ENCODE data around the gene ISOC1.

The ISOC1 gene

GRCh38 chr5:129067745-129068144 lies 26.8 kb upstream of the ISOC1 start:
- Histone ChIP-seq H3K27ac (ENCODE audit: low read length) (no peak overlapping the region), H3K4me1 (ENCODE audit: control insufficient read depth, insufficient read depth, low read length) (no peaks in the 10 kb centered on the region), H3K4me3 (ENCODE audit: low read length) (no peak overlapping the region), H3K27me3 (ENCODE audit: control insufficient read depth, insufficient read depth, low read length) (no peaks in the 10 kb centered on the region), H3K36me3 (ENCODE audit: control insufficient read depth, insufficient read depth, low read length) (no peaks in the 10 kb centered on the region), H3K9me3 (ENCODE audit: control insufficient read depth, insufficient read depth, low read length) (no peaks in the 10 kb centered on the region)
- no peak for DNase-seq (ENCODE audit: low read depth, low spot score)

- no CpG with 5 or more reads among the region's 2 CpGs for WGBS (ENCODE audit: insufficient coverage, insufficient read length)
- Histone ChIP-seq H3K27me3 (ENCODE audit: control insufficient read depth, insufficient read depth, low read length) (no peaks in the 10 kb centered on the region), H3K27ac (ENCODE audit: low read length) (no peak overlapping the region)
Measured at GRCh38 chr5:129069292-129069691, 25.3 kb upstream of the ISOC1 start.

GRCh38 chr5:129073111-129073510 lies 21.4 kb upstream of the ISOC1 start:
- Histone ChIP-seq H3K27ac (ENCODE audit: low read length) (no peak overlapping the region), H3K9me3 (ENCODE audit: control insufficient read depth, insufficient read depth, low read length) (no peaks in the 10 kb centered on the region), H3K36me3 (ENCODE audit: control insufficient read depth, insufficient read depth, low read length) (no peaks in the 10 kb centered on the region), H3K4me3 (ENCODE audit: low read length) (no peak overlapping the region), H3K27me3 (ENCODE audit: control insufficient read depth, insufficient read depth, low read length) (no peaks in the 10 kb centered on the region), H3K4me1 (ENCODE audit: control insufficient read depth, insufficient read depth, low read length) (no peaks in the 10 kb centered on the region)
- no peak for DNase-seq (ENCODE audit: low read depth, low spot score)
- no CpG with 5 or more reads among the region's 3 CpGs for WGBS (ENCODE audit: insufficient coverage, insufficient read length)

More at GRCh38 chr5:129069292-129069691, 25.3 kb upstream of the ISOC1 start:
- Histone ChIP-seq H3K4me3 (ENCODE audit: low read length) (no peak overlapping the region), H3K36me3 (ENCODE audit: control insufficient read depth, insufficient read depth, low read length) (no peaks in the 10 kb centered on the region), H3K4me1 (ENCODE audit: control insufficient read depth, insufficient read depth, low read length) (no peaks in the 10 kb centered on the region), H3K9me3 (ENCODE audit: control insufficient read depth, insufficient read depth, low read length) (no peaks in the 10 kb centered on the region)
- no peak for DNase-seq (ENCODE audit: low read depth, low spot score)

- no peaks in the 10 kb centered on the region for H3K27me3 ChIP-seq (ENCODE audit: control insufficient read depth, insufficient read depth, low read length)
- no peaks in the 10 kb centered on the region for H3K9me3 ChIP-seq (ENCODE audit: control insufficient read depth, insufficient read depth, low read length)
- H3K4me1 ChIP-seq (ENCODE audit: control insufficient read depth, insufficient read depth, low read length) = no peaks in the 10 kb centered on the region
- H3K4me3 ChIP-seq (ENCODE audit: low read length) = no peak overlapping the region
- no peak overlapping the region for H3K27ac ChIP-seq (ENCODE audit: low read length)
- H3K36me3 ChIP-seq (ENCODE audit: control insufficient read depth, insufficient read depth, low read length) = no peaks in the 10 kb centered on the region
- DNase-seq (ENCODE audit: low read depth, low spot score) = no peak
- WGBS (ENCODE audit: insufficient coverage, insufficient read length) = no CpG with 5 or more reads among the region's 4 CpGs
Measured at GRCh38 chr5:129074903-129075302, 19.6 kb upstream of the ISOC1 start.

- Histone ChIP-seq H3K27ac (ENCODE audit: low read length) (no peak overlapping the region), H3K4me3 (ENCODE audit: low read length) (no peak overlapping the region), H3K27me3 (ENCODE audit: control insufficient read depth, insufficient read depth, low read length) (no peaks in the 10 kb centered on the region), H3K4me1 (ENCODE audit: control insufficient read depth, insufficient read depth, low read length) (no peaks in the 10 kb centered on the region), H3K9me3 (ENCODE audit: control insufficient read depth, insufficient read depth, low read length) (no peaks in the 10 kb centered on the region), H3K36me3 (ENCODE audit: control insufficient read depth, insufficient read depth, low read length) (no peaks in the 10 kb centered on the region)
- WGBS (ENCODE audit: insufficient coverage, insufficient read length) = no CpG with 5 or more reads among the region's 3 CpGs
- no peak for DNase-seq (ENCODE audit: low read depth, low spot score)
Measured at GRCh38 chr5:129077433-129078075, 17.0 kb upstream of the ISOC1 start.

- no peak overlapping the region for H3K27ac ChIP-seq (ENCODE audit: low read length)
- H3K4me1 ChIP-seq (ENCODE audit: control insufficient read depth, insufficient read depth, low read length) = no peaks in the 10 kb centered on the region
- no peaks in the 10 kb centered on the region for H3K9me3 ChIP-seq (ENCODE audit: control insufficient read depth, insufficient read depth, low read length)
- no peak overlapping the region for H3K4me3 ChIP-seq (ENCODE audit: low read length)
- no peak for DNase-seq (ENCODE audit: low read depth, low spot score)
- H3K27me3 ChIP-seq (ENCODE audit: control insufficient read depth, insufficient read depth, low read length) = no peaks in the 10 kb centered on the region
- WGBS (ENCODE audit: insufficient coverage, insufficient read length) = no CpG with 5 or more reads among the region's 1 CpG
- no peaks in the 10 kb centered on the region for H3K36me3 ChIP-seq (ENCODE audit: control insufficient read depth, insufficient read depth, low read length)
Measured at GRCh38 chr5:129078247-129078646, 16.3 kb upstream of the ISOC1 start.

GRCh38 chr5:129078660-129079059 lies 15.9 kb upstream of the ISOC1 start:
- WGBS (ENCODE audit: insufficient coverage, insufficient read length) = no CpG with 5 or more reads among the region's 3 CpGs
- H3K36me3 ChIP-seq (ENCODE audit: control insufficient read depth, insufficient read depth, low read length) = no peaks in the 10 kb centered on the region
- DNase-seq (ENCODE audit: low read depth, low spot score) = no peak
- H3K4me1 ChIP-seq (ENCODE audit: control insufficient read depth, insufficient read depth, low read length) = no peaks in the 10 kb centered on the region
- H3K9me3 ChIP-seq (ENCODE audit: control insufficient read depth, insufficient read depth, low read length) = no peaks in the 10 kb centered on the region
- no peaks in the 10 kb centered on the region for H3K27me3 ChIP-seq (ENCODE audit: control insufficient read depth, insufficient read depth, low read length)
- no peak overlapping the region for H3K4me3 ChIP-seq (ENCODE audit: low read length)
- no peak overlapping the region for H3K27ac ChIP-seq (ENCODE audit: low read length)

GRCh38 chr5:129079496-129079895 lies 15.1 kb upstream of the ISOC1 start:
- Histone ChIP-seq H3K36me3 (ENCODE audit: control insufficient read depth, insufficient read depth, low read length) (no peaks in the 10 kb centered on the region), H3K27me3 (ENCODE audit: control insufficient read depth, insufficient read depth, low read length) (no peaks in the 10 kb centered on the region), H3K4me1 (ENCODE audit: control insufficient read depth, insufficient read depth, low read length) (no peaks in the 10 kb centered on the region), H3K4me3 (ENCODE audit: low read length) (no peak overlapping the region), H3K27ac (ENCODE audit: low read length) (no peak overlapping the region), H3K9me3 (ENCODE audit: control insufficient read depth, insufficient read depth, low read length) (no peaks in the 10 kb centered on the region)
- DNase-seq (ENCODE audit: low read depth, low spot score) = no peak

GRCh38 chr5:129080766-129081165 lies 13.8 kb upstream of the ISOC1 start:
- Histone ChIP-seq H3K9me3 (ENCODE audit: control insufficient read depth, insufficient read depth, low read length) (no peaks in the 10 kb centered on the region), H3K36me3 (ENCODE audit: control insufficient read depth, insufficient read depth, low read length) (no peaks in the 10 kb centered on the region), H3K4me3 (ENCODE audit: low read length) (no peak overlapping the region), H3K27ac (ENCODE audit: low read length) (no peak overlapping the region), H3K4me1 (ENCODE audit: control insufficient read depth, insufficient read depth, low read length) (no peaks in the 10 kb centered on the region), H3K27me3 (ENCODE audit: control insufficient read depth, insufficient read depth, low read length) (no peaks in the 10 kb centered on the region)
- no peak for DNase-seq (ENCODE audit: low read depth, low spot score)
- no CpG with 5 or more reads among the region's 7 CpGs for WGBS (ENCODE audit: insufficient coverage, insufficient read length)

- Histone ChIP-seq H3K9me3 (ENCODE audit: control insufficient read depth, insufficient read depth, low read length) (no peaks in the 10 kb centered on the region), H3K27ac (ENCODE audit: low read length) (no peak overlapping the region), H3K4me1 (ENCODE audit: control insufficient read depth, insufficient read depth, low read length) (no peaks in the 10 kb centered on the region), H3K27me3 (ENCODE audit: control insufficient read depth, insufficient read depth, low read length) (no peaks in the 10 kb centered on the region), H3K4me3 (ENCODE audit: low read length) (no peak overlapping the region), H3K36me3 (ENCODE audit: control insufficient read depth, insufficient read depth, low read length) (no peaks in the 10 kb centered on the region)
- WGBS (ENCODE audit: insufficient coverage, insufficient read length) = no CpG with 5 or more reads among the region's 6 CpGs
- DNase-seq (ENCODE audit: low read depth, low spot score) = no peak
Measured at GRCh38 chr5:129082225-129083136, 12.1 kb upstream of the ISOC1 start.
